HepG2 (cell line): ENCODE measurements around the gene ERF. TPM values are rescaled to one million over a fixed set of nuclear protein-coding genes. Genes with fewer than 3 reads are reported as not detected.
A peak's percentile ranks its signal among the peaks of the same experiment; 100 is the strongest.

Experiments used
- ATAC-seq: fragments of 200-7000 bp; cut with Tn5 transposase; 3 replicates; pipeline ENCODE4 v1.9.1; 2020; ENCODE audit warnings: mild to moderate bottlenecking, moderate library complexity
- BruUV-seq: library from RNA; stranded (reverse); fragments of 400-500 nt; replicated peaks from 2 replicates; lab custom pipeline; 2021; lab: Mats Ljungman, UMichigan
- CTCF ChIA-PET: fragments of 300-600 bp; formaldehyde crosslinking; extraction: SDS; loops from one replicate; lab custom pipeline; 2021; ENCODE audit warnings: low total read pairs, inconsistent platforms, low intra/inter-chr PET ratio; lab: Yijun Ruan, JAX
- POLR2A ChIA-PET: fragments of 350-600 bp; sonication (Branson Sonifier 250); formaldehyde crosslinking; loops from one replicate; lab custom pipeline; 2020; ENCODE audit warnings: antibody characterized with exemption, inconsistent platforms; lab: Yijun Ruan, JAX
- DNase-seq: peaks from one replicate; pipeline ENCODE4 v3.0.0-alpha.2; 2015; ENCODE audit warnings: low spot score
- FAIRE-seq: peaks from 3 replicates; lab custom pipeline; 2011; peaks lifted over from hg19 to GRCh38; lab: Jason Lieb, UNC
- H2AFZ ChIP-seq: one replicate; pipeline ENCODE4 v1.6.1; 2011; ENCODE audit warnings: low read length, inconsistent platforms
- H3K27ac ChIP-seq: fragments of 300-600 bp; 3 replicates; pipeline ENCODE4 v1.8.0; 2011; ENCODE audit warnings: mixed run types, mild to moderate bottlenecking, mixed read lengths, low read length, inconsistent platforms; ENCODE audit not compliant: insufficient read depth; ENCODE audit errors: extremely low read length
- H3K27me3 ChIP-seq, 2 experiments: fragments of 200-600 bp in 1 of 2; 2 replicates in 1 of 2; 3 replicates in 1 of 2; pipeline versions ENCODE4 v1.6.0 to v1.8.0; 2011; ENCODE audit warnings: low read length in 2 of 2, mild to moderate bottlenecking in 2 of 2, moderate library complexity in 2 of 2, inconsistent platforms in 1 of 2; ENCODE audit not compliant: insufficient read depth in 2 of 2, control insufficient read depth in 1 of 2
- H3K36me3 ChIP-seq, 2 experiments: fragments of 200-600 bp in 1 of 2; replicated peaks in 1 of 2; 2 replicates in 1 of 2; 3 replicates in 1 of 2; pipeline versions ENCODE4 v1.5.1 to v1.8.0; 2011; ENCODE audit warnings: low read length in 2 of 2, inconsistent platforms in 1 of 2; ENCODE audit not compliant: insufficient read depth in 2 of 2, control insufficient read depth in 1 of 2
- H3K4me1 ChIP-seq: 2 replicates; pipeline ENCODE4 v1.5.1; 2012; ENCODE audit warnings: low read length, inconsistent platforms; ENCODE audit not compliant: insufficient read depth
- H3K4me2 ChIP-seq: 2 replicates; pipeline ENCODE4 v1.6.0; 2011; ENCODE audit warnings: low read depth, low read length, inconsistent platforms
- H3K4me3 ChIP-seq, 3 experiments: fragments of 200-600 bp in 1 of 3; sonication (generic), shearing (Covaris generic) in 1 of 3; replicated peaks in 1 of 3; 2 replicates each; pipeline ENCODE4 v1.5.1; 2011 to 2016; ENCODE audit warnings: low read length in 3 of 3, inconsistent platforms in 2 of 3, low read depth in 2 of 3, mild to moderate bottlenecking in 2 of 3, control low read depth in 1 of 3, mixed read lengths in 1 of 3; ENCODE audit not compliant: insufficient read depth in 1 of 3
- H3K79me2 ChIP-seq: one replicate; pipeline ENCODE4 v1.6.1; 2011; ENCODE audit warnings: low read length, inconsistent platforms; ENCODE audit not compliant: insufficient read depth
- H3K9ac ChIP-seq: 2 replicates; pipeline ENCODE4 v1.6.0; 2011; ENCODE audit warnings: mild to moderate bottlenecking, low read depth, low read length, inconsistent platforms; ENCODE audit not compliant: insufficient read depth
- H3K9me3 ChIP-seq: 2 replicates; pipeline ENCODE4 v1.5.1; 2012; ENCODE audit warnings: mild to moderate bottlenecking, low read length
- H4K20me1 ChIP-seq: 2 replicates; pipeline ENCODE4 v1.6.0; 2011; ENCODE audit warnings: inconsistent platforms, mild to moderate bottlenecking, low read length, moderate library complexity; ENCODE audit not compliant: insufficient read depth
- AGO2 ChIP-seq: fragments of 200-400 bp; formaldehyde crosslinking; optimal IDR thresholded peaks from 2 replicates; pipeline ENCODE3; 2017; ENCODE audit warnings: mild to moderate bottlenecking, low read depth, low read length, moderate library complexity
- EEA1 ChIP-seq: sonication (generic); formaldehyde crosslinking; IDR thresholded peaks from 2 replicates; pipeline ENCODE4 v1.5.1; 2020; ENCODE audit warnings: mild to moderate bottlenecking, missing genetic modification reagents, borderline replicate concordance
- GTF2F1 ChIP-seq: fragments of 150-350 bp; IDR thresholded peaks from 2 replicates; pipeline ENCODE4 v1.6.1; 2014; ENCODE audit warnings: low read length
- POLR2A ChIP-seq, 2 experiments: IDR thresholded peaks; 2 replicates each; pipeline ENCODE4 v1.6.1; 2011; ENCODE audit warnings: low read depth in 2 of 2, low read length in 2 of 2, mild to moderate bottlenecking in 1 of 2, moderate library complexity in 1 of 2; ENCODE audit not compliant: insufficient read depth in 1 of 2
- RBFOX2 ChIP-seq: fragments of 200-400 bp; formaldehyde crosslinking; IDR thresholded peaks from 2 replicates; pipeline ENCODE4 v1.6.1; 2017; ENCODE audit warnings: low read depth, mild to moderate bottlenecking, low read length
- RBM22 ChIP-seq: fragments of 200-400 bp; formaldehyde crosslinking; optimal IDR thresholded peaks from 2 replicates; pipeline ENCODE3; 2017; ENCODE audit warnings: mild to moderate bottlenecking, low read length, moderate library complexity
- SPEN ChIP-seq: sonication (generic); formaldehyde crosslinking; IDR thresholded peaks from 2 replicates; pipeline ENCODE4 v1.5.1; 2020; ENCODE audit warnings: low read depth, mild to moderate bottlenecking, missing genetic modification reagents
- WGBS: methylation state at CpG from one replicate; pipeline ENCODE4 v1.1.6; 2017; ENCODE audit warnings: low lambda C conversion rate; 5-methylcytosine and 5-hydroxymethylcytosine counted together
- in situ Hi-C: cut with HindIII; loops from 2 replicates; pipeline ENCODE4 v1.10.0; 2017; ENCODE audit warnings: low pct_unique_long_range_greater_than_20kb; ENCODE audit not compliant: extremely low pct_ligation_motif_present
- intact Hi-C: fragments of 100-400 bp; cut with micrococcal nuclease; formaldehyde crosslinking; loops from one replicate; pipeline ENCODE4 v1.10.0; 2022; ENCODE audit not compliant: unreplicated experiment
- polyA plus RNA-seq, 8 experiments: library from polyadenylated mRNA; depleted of rRNA in 3 of 8; stranded (reverse) in 7 of 8; unstranded in 1 of 8; fragments of >200 nt; fragmentation: Illumina TruSeq in 4 of 8; extraction: Trizol in 4 of 8; gene quantifications; 2 replicates each; pipeline versions ENCODE4 v1.2.1 to v1.2.3, GENCODE V29; 2011 to 2016; ENCODE audit warnings: low read depth in 4 of 8, missing spikeins in 1 of 8, mixed read lengths in 1 of 8; ENCODE audit not compliant: insufficient read depth in 1 of 8
- total RNA-seq, 5 experiments: library from RNA; depleted of rRNA; stranded (reverse); fragments of >200 nt; fragmentation: Illumina TruSeq; extraction: Trizol; gene quantifications; 2 replicates each; pipeline ENCODE4 v1.2.3, GENCODE V29; 2016; ENCODE audit warnings: low read depth in 1 of 5

Gene ERF
- total and polyA plus RNA-seq, 2 of the 13 experiments (the other 11 are each of a cell fraction or from before 2014, with no cell fraction given), result 67.1 to 69.9 TPM

DNA sequence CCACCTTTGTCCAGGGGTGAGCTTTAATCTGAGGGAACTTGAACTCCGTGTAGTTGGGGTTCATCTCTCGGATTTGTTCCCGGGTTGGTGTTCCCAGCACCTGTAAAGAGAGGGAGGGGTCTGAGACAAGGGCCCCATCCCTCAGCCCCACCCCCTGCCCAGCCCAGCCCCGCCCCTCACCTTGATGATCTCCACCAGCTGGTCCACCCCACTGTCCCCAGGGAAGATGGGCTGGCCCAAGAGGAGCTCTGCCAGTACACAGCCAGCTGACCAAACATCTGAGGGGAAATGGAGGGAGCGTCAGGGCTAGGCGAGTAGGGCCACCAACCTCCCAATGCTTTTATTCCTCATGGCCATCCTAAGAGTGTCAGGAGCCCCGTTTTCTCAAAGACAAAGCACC is 21.8 kb downstream of the ERF start:
- H3K4me3 ChIP-seq, result no peak overlapping the region
- H3K9me3 ChIP-seq, result no peaks in the 10 kb centered on the region
- H4K20me1 ChIP-seq, result no peaks in the 10 kb centered on the region
- H3K9ac ChIP-seq, result peak overlapping the region; percentile 14; the same call in 1 of the 2 replicates
- H2AFZ ChIP-seq, result no peak overlapping the region
- no peaks in the 10 kb centered on the region for H3K27me3 ChIP-seq
- TF ChIP-seq RBFOX2, result peak; percentile 30; the same call in 1 of the 2 replicates
- no peak for TF ChIP-seq GTF2F1
- no peak for FAIRE-seq
- peak overlapping the region; percentile 35 for H3K27ac ChIP-seq
- intact Hi-C loops (no loop called here), in situ Hi-C loops (no loop called here)
- POLR2A ChIA-PET, result interaction anchor here (1.0 to 4.0 kb wide), 3 partner anchors 10 to 69 kb away, joined by 3 to 21 read pairs (median 4); partner anchors contain the start of genes DEDD2, GSK3A and PAFAH1B3
- no peaks in the 10 kb centered on the region for H3K79me2 ChIP-seq
- CTCF ChIA-PET, result no interaction called here
- DNase-seq, result no peak
- 92% methylated on average over 7 of the region's 7 CpGs for WGBS
- no peak for ATAC-seq
- H3K4me2 ChIP-seq, result no peak overlapping the region
- peaks cover 37% of the 10 kb centered on the region for H3K4me1 ChIP-seq
- no TSS peak for BruUV-seq
- peaks cover 24 to 65% of the 10 kb centered on the region in 2 experiments; a peak in 4 of 5 replicates for H3K36me3 ChIP-seq

DNA sequence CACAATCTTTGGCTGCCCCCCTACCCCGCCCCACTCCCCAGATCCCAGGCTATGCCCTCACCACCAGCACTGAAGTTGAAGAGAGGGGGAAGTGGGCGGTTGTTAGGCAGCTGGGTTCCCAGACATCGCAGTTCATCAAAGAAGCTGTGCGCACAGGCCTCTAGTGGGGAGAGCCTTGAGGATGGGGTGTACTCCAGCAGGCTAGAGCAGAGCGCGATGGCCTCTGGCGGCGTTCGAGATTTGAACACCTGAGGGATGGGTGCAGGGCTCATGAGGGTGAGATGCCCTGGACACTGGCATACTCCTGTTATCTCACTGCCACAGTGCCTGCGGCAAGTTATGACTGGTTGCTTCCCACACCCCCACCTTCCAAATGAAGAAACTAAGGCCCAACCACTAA is 22.5 kb downstream of the ERF start:
- H3K4me1 ChIP-seq, result peaks cover 41% of the 10 kb centered on the region
- H3K9ac ChIP-seq, result no peak overlapping the region
- BruUV-seq, result no TSS peak
- no peak for ATAC-seq
- H3K9me3 ChIP-seq, result no peaks in the 10 kb centered on the region
- intact Hi-C loops, result no loop called here
- ChIA-PET POLR2A (interaction anchor here (4.0 kb wide), 1 partner anchor 11 kb away, joined by 21 read pairs; the partner anchor contains the start of gene GSK3A), CTCF (no interaction called here)
- no peak for FAIRE-seq
- H3K4me3 ChIP-seq, result no peak overlapping the region
- H2AFZ ChIP-seq, result no peak overlapping the region
- peaks cover 24 to 65% of the 10 kb centered on the region in 2 experiments; a peak in 4 of 5 replicates for H3K36me3 ChIP-seq
- H3K4me2 ChIP-seq, result no peak overlapping the region
- no peaks in the 10 kb centered on the region for H3K27me3 ChIP-seq
- TF ChIP-seq RBM22, result peak; percentile 45
- 0 out of 4 replicates have a peak, but pooled peaks of 1 of the 2 experiments have one; percentile 4 for TF ChIP-seq POLR2A (IDR thresholded peaks at IDR 0.05; ENCODE audit: insufficient read depth in 1 of 2, low read depth in 2 of 2, low read length in 2 of 2)
- TF ChIP-seq EEA1 (CRISPR knock-in tag), result no peak
- no peak for TF ChIP-seq SPEN
- peak; percentile 69 for TF ChIP-seq AGO2
- no peaks in the 10 kb centered on the region for H4K20me1 ChIP-seq
- no peak for DNase-seq
- H3K27ac ChIP-seq, result no peak overlapping the region
- no peaks in the 10 kb centered on the region for H3K79me2 ChIP-seq
- in situ Hi-C loops, result no loop called here
- WGBS, result 100% methylated on average over 10 of the region's 10 CpGs
